GM12878 (cell line): ENCODE measurements around the gene CFHR2.

Experiments used
- BACH1 ChIP-seq: fragments of 450-650 bp; IDR thresholded peaks from 2 replicates; pipeline ENCODE4 v1.6.1; 2017; ENCODE audit warnings: mild to moderate bottlenecking, borderline replicate concordance
- EZH2 ChIP-seq: IDR thresholded peaks from 2 replicates; pipeline ENCODE4 v1.6.1; 2012; ENCODE audit warnings: low read depth, mild to moderate bottlenecking, control low read depth, inconsistent platforms, low read length, borderline replicate concordance; ENCODE audit not compliant: control insufficient read depth
- NKRF ChIP-seq: fragments of 450-650 bp; conservative IDR thresholded peaks from 2 replicates; pipeline ENCODE4 v1.6.1; 2017; ENCODE audit warnings: mild to moderate bottlenecking, moderate library complexity
- TCF7 ChIP-seq: IDR thresholded peaks from 2 replicates; pipeline ENCODE4 v1.6.1; 2014; ENCODE audit warnings: antibody characterized with exemption, borderline replicate concordance
- ZNF622 ChIP-seq: fragments of 450-650 bp; IDR thresholded peaks from 2 replicates; pipeline ENCODE4 v1.6.1; 2017; ENCODE audit warnings: mild to moderate bottlenecking, inconsistent platforms

GRCh38 chr1:196897158-196897828, 46.2 kb upstream of the CFHR2 start:
- TF ChIP-seq EZH2 = no peak
- no peak for TF ChIP-seq TCF7
- no peak for TF ChIP-seq NKRF
- no peak for TF ChIP-seq ZNF622
- TF ChIP-seq BACH1 = no peak
